ENCODE measurements around the gene WDFY4.
A peak's percentile ranks its signal among the peaks of the same experiment; 100 is the strongest.

WDFY4 gene

DNA sequence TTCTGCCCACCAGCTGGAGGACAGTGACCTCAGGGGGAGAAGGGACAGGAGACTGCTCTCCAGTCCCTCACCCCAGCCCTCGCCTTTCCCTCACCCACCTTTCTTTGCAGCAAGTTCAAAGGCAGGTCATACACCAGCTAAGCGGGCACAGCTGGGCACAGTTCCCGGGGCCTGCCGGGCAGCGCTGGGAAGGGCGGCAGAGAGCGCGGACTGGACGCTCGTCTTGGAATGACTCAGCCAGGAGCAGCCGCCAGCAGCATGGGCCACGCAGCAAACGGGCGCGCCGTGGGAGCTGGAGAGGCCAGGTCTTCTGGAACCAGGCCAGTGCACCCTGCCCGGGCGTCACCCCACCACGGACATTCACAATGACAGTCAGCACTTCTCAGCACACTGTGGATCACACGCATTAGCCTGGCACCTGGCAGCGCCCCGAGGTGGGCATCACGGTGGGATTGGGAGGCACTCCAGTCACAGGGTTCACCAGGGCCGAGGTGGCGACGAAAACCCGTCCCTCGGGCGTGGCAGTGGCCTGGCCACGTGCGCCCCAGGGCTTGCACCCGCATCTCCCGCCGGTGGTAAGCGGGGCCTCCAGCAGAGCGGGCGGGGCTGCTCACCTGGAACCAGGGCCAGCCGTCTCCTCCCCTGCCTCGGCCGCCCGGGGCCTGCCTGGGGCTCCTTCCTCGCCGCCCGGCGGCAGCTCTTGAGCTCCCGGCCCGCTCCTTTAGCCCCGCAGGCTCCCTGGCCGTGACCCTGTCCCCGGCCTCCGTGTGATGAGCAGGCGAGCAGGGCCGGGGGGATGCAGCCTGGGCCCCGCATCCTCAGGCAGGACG lies 29.0 kb upstream of the WDFY4 start:
- DNase-seq = no peak

DNA sequence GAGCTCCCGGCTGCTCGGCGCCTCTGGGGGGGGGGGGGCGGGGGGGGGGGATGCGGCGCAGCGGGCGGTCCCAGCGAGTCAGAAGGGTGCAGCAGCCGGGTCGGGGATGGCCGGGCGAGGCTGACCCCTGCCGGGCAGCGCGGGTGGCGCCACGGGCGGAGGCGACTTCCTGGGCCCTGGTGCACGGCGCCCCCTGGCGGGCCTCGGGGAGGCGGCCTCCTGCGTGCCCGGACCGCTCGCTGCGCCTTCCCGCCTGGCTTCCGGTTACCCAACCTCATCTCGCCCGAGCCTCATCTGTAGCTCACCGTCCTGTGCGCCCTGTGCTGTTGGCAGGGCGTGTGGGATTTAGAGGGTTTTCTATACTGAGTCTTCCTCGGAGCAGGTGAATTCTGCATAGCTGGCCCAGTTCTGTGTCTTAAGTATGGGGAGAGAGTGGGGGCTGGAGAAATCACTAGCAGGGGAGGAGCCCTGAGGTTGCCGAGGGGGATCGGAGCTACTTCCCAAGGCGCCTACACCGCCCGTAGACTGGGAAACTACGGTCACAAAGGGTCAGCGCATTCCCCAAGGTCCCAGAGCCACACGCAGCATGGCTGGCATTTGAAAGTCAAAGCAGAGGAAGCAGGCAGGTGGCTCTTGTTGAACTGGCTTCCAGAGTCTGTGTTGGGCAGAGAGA lies 28.3 kb upstream of the WDFY4 start:
- peak; percentile 79 for DNase-seq

DNA sequence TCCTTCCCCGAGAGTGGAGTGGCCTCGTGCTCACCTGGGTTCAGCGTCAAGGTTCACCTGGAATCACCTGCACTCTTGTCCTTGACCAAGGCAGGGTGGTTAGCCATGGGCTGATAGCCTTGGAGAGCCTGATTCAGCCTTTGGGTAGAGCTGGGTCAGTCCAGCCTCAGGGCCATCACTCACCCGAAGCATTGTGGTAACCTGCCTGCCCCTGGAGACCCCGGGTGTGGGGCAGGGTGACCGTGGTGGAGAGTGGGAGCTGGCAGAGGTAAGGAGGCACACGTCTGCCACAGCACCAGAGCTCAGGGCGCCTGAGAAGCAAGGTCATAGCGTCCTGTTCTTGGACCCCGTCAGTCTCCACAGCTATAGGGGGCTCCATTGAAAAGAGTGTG lies 27.8 kb upstream of the WDFY4 start:
- DNase-seq = no peak

DNA sequence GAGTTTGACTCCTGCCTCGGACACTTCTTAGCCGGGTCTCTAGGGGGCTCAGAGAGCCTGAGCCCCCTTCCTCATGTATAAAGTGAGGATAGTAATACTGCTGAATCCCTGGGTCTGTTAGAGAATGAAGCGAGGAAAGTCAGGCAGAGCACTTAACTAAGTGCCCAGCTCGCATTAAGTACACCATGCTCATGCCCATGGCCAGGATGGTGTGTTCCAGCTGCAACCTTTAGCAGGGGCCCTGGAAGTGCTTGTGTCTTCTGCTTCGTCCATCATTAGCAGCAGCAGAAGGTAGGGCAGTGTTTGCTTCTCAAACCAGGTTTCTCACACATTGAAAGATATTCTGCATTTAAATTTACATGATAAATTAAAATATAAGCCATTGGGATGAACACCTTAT lies 27.3 kb upstream of the WDFY4 start:
- no peak for DNase-seq

DNA sequence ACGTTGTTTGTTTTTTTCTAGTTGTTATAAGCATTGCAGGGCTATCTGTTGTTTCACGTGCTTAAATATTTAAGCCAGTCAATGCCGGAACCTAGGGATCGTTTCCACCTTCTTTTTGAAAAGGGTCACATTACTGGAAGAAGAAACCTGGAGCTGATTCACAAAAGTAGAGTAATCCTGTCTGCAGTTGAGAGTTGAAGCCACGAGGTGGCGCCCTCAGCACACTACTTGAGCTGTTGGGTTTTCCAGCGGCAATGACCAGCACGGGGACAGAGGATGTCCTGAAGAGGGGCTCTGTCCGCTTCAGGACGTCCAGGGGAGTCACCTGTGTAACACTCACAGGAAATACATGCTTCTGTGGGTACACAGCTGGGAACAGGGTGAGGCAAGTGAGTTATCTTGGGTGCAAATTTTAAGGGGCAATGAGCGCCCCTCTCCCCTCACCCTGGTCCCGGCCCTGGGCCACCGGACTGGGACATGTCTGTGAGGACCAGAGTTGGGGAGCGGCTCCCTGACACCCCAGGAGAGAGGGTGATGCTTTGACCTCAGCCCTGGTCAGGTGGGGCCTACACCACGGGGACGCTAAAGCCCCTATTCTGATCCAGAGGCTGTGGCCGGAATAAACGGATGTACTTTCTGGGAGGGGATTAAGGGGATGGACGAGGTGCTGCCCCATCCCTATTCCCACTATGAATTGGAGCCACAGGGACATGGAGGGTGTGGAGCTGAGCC lies 26.3 kb upstream of the WDFY4 start:
- DNase-seq = peak; percentile 46

DNA sequence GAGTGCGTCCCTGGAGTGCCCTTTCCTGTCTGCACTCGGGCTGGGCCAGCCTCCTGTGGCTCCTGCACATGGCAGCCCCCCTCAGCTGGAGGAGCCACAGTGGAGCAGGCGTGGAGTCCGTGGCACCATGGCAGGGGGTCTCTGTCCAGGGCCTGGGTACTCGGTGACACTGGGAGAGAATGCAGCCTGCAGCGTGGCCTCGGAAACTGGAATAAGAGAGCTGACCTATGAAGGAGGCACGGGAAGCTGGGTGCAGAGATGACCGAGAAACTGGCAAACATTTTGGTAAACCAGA lies 25.8 kb upstream of the WDFY4 start:
- no peak for DNase-seq

DNA sequence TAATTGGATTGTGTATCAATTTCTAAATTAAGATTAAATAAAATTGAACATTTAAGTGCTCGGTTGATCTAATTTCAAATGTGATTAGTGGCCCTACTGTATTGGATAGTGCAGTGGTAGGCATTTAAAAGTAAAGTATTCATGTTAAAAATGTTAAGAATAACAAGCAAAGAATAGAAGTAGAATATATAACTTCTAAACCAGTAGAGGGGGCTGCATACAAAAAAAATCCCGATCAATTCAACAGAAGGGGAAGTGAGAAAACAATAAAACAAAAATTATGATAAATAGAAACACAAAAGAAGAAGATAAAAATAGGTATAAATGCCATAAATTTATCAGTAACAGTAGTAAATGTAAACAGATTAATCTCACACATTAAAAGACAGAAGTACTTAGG lies 24.9 kb upstream of the WDFY4 start:
- no peak for DNase-seq

DNA sequence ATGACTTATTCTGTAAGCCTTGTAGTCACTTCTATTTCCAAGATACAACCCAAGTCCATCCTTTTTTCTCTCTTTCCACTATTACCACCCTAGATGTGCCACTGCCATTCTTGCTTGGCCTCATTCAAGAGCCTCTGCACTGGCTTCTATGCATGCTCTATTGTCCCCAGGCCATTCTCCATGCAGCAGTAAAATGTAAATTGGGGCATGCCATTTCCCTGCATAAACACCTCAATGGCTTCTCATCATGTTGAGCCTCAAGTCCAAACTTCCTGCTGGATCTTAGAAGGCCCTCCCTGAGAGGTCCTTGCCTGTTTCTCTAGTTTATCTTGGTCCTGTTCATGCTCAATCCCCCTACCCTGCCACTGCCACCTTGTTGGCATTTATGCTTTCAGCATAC lies 23.2 kb upstream of the WDFY4 start:
- no peak for DNase-seq

DNA sequence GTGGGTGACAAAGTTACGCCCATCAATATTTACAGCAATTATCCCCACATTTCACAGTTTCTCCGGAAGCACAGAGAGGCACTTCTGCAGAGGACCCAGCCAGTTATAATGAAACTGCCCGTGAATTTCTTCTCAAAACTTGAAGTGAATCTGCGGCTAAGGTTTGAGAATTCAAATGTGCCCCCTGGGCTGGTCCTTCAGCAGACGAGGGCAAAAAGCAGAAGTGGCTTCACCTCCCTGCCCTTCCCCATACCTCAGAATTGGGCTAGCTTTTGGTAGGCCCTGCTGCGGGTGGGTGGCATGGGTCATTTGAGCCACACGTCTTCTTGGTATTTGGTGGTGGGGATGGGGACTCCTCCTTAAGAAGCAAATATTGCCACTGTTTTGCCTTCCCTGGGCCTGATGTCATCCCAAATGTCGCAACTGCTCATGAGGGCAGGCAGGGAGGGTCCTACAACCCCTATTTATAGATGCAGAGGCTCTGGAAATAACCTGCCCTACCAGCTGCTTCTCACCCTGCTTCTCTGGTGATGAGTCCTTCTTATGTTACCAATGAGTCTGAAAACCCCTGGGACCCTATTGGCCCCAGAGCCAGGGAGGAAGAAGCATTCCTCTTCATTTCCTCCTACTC lies 16.6 kb upstream of the WDFY4 start:
- DNase-seq = peak; percentile 20

DNA sequence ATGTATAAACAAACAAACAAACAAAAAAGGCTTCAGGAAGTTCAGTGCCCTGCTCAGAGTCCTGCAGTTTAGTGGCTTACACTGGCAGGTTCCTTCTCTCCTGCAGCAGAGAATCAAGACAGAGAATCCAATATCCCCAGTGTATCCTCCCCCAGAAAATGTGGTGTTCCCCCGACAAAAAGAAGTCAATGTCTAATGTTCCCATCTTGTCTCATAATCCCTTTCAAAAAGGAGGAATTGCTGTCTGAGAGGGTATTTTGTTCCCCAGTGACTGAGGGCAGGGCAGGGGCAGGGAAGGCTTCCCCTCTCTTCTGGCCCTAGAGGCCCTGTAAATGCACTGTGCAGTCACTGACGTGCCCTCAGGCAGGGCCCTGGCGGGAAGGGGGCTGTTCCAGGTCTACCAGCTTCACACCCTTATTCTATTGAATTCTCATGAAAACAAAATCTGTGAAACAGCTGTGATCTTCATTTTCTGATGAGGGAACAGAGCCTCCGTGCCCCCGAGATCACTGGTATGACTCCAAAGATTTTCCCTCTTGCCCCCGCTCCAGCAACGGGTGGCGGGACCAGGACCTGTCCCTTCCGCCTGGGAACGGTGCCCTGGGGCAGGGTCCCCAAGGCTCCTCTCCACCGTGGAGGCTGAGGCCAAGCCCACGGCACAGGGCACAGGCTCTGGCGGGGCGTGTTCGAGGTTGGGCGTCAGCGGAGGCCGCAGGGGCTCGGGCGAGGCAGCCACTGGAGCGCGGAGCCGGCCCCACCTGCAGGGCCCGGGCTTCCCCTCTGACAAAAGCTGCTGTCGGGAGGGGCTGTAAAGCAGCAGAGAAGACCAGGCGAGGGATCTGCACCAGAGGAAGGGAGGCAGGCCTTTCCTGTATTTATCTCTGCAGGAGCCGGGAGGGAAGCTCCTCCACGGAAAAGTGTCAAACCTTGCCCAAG lies 13.4 kb upstream of the WDFY4 start:
- no peak for DNase-seq

DNA sequence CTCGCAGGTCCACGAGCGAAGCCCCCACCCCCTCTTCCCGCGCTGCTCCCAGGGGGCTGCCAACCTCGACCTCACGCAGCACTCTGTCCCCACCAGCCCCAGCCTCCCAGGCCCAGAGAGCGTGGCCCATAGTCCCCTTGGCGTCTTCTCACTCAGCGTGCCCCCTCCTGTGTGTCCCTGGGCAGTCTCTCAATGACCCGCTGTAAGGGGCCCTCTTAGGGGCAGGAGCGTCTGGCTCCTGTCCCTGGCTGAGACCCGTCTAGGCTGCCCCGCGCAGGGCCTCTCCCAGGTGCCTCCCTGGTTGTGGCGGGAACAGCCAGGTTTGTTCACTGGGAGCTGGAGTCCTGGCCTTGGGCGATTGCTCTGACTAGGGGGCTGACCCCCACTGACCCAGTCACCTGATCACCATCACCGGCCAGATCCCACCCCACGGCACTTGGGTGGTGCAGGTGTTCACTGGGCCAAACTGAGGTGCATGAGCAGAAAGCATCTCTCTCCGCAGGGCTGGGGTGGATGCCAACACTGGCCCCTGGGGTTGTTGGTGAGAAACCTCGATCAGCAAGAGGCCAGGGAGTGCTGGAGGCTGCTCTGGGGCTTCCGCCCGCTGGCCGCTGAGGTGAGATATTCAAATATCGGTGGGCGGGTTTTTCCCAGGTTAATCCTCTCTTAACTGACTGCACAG lies 12.6 kb upstream of the WDFY4 start:
- no peak for DNase-seq

DNA sequence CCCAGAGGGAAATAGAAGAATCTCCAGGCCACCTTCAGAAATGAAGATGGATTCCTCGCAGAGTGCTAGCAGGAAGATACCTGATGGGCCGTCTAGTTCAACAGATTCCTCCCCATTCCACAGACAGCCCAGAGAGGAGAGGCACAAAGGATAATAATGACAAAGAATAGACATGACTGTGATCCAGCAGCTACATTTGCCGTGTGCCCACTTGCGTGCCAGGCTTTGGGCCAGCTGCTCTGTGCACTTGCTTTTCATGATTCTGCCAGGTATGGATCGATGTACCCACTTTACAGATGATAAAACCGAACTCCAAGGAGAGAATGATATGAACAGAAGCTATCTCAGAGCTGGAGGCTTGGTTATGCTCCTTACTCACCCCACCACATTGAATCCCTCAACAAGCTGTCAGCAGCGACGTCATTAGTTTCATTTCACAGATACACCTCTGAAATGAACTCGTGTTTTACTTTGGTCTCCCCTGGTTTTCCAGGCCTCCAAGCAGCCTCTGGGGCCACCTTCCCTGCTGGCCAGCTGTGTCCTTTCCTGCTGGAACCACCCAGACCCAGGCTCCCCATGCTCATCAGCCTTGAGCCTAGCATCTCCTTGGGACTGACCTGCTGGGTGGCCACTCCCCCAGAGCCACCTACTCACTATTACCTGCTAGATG lies 11.9 kb upstream of the WDFY4 start:
- DNase-seq = no peak

DNA sequence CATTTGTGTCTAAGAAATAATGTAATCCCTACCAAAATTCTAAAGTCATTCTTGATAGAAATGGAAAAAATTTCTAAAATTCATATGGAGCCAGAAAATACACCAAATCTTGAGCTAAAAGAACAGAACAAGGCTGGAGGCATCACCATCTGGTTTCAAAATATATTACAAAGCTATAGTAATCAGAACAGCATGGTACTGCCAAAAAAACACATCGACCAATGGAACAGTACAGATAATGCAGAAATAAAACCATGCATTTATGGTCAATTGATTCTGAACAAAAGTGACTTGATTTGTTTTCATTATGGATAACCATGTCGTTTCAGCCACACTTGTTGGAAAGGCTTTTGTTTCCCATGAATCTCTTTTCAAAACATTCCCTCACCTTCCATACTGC lies 7.0 kb upstream of the WDFY4 start:
- no peak for DNase-seq

DNA sequence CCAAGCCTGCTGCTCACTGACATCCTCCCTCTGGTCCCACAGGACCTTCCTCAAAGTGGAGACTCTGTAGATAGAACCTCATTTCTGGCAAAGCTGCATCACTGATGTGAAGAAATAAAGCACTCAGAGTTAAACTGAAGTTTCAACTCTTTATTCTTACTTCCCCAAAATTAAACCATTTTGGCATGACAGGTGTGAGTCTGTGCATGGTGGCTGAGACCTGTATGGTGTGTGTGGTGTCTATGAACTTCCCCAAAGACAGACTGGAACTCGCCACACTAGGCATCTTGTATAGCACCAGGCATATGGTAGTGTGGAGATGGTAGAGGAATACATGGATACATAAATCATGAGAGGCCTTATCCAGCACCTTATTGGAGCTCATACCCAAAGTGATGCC lies 6.6 kb upstream of the WDFY4 start:
- DNase-seq = no peak

DNA sequence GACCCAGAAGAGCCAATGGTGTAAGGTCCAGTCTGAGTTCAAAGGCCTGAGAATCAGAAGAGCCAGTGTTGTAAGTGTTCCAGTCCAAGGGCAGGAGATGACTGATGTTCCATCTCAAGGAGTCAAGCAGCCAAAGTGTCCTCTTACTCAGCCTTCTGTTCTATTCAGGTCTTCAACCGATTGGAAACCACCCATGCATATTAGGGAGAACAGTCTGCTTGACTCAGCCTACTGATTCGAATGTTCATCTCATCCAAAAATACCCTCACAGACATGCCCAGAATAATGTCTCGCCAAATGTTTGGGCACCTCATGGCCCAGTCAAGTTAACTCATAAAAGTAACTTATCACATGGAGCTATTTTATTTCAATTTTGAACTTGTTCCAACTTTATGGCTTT lies 2.9 kb upstream of the WDFY4 start:
- DNase-seq = no peak

DNA sequence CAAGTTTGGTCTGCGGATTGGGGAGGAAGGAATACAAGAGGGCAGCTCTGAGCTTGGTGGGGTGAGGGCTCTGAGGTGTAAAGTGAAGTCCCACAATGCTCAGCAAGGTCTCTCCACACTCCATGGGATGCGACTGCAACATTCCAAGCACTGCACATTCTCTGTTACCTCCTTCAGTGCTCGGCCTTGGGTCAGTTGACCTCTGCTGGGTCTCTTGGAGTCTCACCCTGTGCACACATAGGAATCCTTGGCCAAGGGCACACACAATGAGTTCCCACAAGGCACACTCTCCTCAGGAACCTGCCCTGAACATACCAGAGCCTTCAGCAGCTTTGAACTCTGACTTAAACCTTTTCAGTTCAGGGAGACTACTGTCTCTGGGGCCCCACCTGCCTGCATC lies 2.4 kb upstream of the WDFY4 start:
- no peak for DNase-seq

DNA sequence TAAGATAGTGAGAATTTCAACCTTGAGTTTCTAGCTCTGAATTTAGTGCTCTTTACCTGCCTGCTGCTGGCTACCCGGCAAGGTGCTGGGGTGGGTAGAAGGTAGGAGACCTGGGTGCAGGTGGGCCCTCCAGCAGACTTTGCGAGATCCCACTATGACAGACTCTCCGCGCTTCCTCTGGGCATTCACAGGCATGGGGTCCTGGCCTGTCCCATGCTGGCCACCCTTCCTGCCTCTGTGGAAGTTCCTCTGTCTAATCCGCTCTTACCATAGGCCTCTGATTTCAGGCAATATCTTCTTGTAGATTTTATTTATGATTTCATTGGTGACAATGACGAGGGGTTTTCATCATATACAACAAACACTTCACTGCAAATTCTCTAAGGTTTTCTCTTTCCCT lies 1.2 kb upstream of the WDFY4 start:
- no peak for DNase-seq

DNA sequence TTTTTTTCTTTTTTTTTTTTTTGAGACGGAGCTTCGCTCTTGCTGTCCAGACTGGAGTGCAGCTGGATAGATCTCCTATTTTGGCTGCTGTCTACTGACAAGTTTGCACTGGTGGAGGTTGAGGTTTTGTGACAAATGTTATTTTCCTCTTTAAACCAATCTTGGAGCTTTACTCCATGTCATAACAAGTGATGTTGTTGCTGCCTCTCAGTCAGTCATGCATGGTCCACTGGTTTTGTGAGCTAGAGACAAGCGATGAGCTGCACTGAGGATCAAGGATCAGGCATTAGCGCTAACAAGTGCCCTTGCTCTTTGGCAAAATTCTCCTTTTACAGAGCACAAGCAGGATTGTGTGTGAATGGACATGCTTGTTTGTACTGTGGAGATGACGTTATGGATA lies 805 bp upstream of the WDFY4 start:
- no peak for DNase-seq

DNA sequence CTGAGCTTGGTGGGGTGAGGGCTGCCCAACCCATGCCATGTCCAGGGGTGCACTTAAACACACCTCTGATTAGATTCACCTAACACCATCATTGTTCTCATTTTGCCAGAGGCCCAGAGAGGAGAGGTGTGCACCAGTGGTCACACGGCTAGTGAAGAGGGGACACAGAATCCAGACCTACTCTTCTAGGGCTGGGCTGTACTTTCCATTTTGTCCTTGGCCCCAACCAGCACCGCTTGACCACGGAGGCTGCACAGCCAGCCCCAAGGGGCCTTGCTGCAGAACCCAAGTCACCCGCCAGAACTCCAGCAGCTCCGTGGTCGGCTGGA lies 246 bp upstream of the WDFY4 start:
- no peak for DNase-seq

DNA sequence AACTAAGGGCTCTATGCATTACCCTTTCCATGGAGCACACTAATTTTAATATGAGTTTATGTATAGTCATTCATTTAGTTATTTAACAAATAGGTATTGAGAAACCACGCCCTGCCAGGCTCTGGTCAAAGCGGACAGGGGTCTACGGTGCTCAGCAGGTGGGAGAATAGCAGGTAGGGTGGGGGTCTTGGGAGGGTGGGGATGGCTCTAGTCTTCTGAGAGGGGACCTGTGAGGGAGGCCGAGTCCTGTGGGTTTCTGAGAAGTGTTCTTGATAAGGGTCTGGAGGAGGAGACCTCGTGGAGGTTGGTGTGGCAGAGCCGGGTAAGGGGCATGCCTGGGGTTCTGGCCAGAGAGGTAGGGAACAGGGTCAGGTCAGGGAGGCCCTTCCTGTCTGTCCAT lies 1.1 kb downstream of the WDFY4 start:
- no peak for DNase-seq

DNA sequence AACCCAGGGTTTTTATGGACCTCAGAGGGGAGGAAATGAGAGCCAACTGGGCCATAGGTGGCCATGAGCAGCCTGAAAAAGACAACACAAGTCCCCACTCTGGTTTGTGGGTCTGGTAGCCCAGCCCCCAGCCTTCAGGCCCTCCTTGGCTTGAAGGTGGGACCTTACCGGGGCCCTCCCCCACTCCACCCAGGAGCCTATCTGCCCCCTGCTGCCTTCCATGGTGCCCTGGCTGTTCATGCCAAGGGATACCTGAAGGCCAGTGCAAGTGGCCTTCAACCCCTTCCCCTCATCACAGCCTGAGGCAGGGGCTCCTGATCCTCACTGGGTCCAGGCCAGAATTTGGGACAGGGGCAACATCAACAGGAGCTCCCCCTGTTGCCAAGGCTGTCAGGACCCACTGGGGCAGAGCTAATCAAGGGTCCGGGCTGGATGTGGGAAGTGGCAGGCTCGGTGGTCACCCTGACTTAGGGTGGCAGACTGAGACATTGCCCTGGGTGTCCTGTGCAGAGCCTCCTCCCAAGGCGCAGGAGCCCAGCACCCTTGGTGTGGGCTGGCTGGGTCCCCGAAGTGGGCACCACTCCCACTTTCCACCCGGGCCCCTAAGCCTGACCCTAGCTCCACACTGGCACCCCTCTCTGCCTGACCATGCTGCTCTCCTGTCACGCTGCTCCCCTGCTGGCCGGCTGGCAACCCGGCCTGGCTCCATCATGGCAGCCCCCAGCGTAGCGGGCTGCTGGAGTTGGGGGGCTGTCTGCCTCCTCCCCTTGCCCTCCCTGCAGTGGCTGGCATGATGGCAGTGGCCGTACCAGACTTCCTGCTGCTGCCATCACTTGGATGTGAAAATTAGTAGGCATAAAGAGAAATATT lies 6.4 kb downstream of the WDFY4 start:
- no peak for DNase-seq

Data from CD4-positive, alpha-beta T cell treated with Interleukin-17A for 1 hour (primary cell).